MM.1S (cell line): ENCODE measurements around the gene TEX14.

Source experiments
- DNase-seq: peaks from one replicate; pipeline ENCODE4 v3.0.0-alpha.2; 2015
- H2AFZ ChIP-seq: fragments of 300-600 bp; sonication (generic); 2 replicates; pipeline ENCODE4 v1.6.0; 2016; ENCODE audit warnings: antibody characterized with exemption, low read length
- H3F3A ChIP-seq: fragments of 300-600 bp; sonication (generic); 2 replicates; pipeline ENCODE4 v1.6.1; 2016; ENCODE audit warnings: mild to moderate bottlenecking, antibody characterized with exemption, low read length, moderate library complexity, mixed read lengths; ENCODE audit not compliant: insufficient read depth
- H3K27ac ChIP-seq: fragments of 300-600 bp; sonication (generic); 2 replicates; pipeline ENCODE4 v1.5.1; 2016; ENCODE audit warnings: mild to moderate bottlenecking, low read length
- H3K27me3 ChIP-seq: fragments of 300-600 bp; sonication (generic); replicated peaks from 2 replicates; pipeline ENCODE4 v1.6.0; 2016; ENCODE audit warnings: low read length; ENCODE audit not compliant: insufficient read depth
- H3K36me3 ChIP-seq: fragments of 300-600 bp; sonication (generic); replicated peaks from 2 replicates; pipeline ENCODE4 v1.6.1; 2016; ENCODE audit warnings: mild to moderate bottlenecking, low read length, mixed read lengths; ENCODE audit not compliant: insufficient read depth
- H3K4me1 ChIP-seq: fragments of 300-600 bp; sonication (generic); 2 replicates; pipeline ENCODE4 v1.6.1; 2016; ENCODE audit warnings: low read length, mixed read lengths
- H3K4me2 ChIP-seq: fragments of 300-600 bp; sonication (generic); 2 replicates; pipeline ENCODE4 v1.6.0; 2016; ENCODE audit warnings: low read depth, low read length
- H3K4me3 ChIP-seq: fragments of 300-600 bp; sonication (generic); 2 replicates; pipeline ENCODE4 v1.5.1; 2016; ENCODE audit warnings: low read length, mixed read lengths
- H3K79me2 ChIP-seq: fragments of 300-600 bp; sonication (generic); 2 replicates; pipeline ENCODE4 v1.6.1; 2016; ENCODE audit warnings: mixed run types, low read length, mixed read lengths
- H3K9ac ChIP-seq: fragments of 300-600 bp; sonication (generic); 2 replicates; pipeline ENCODE4 v1.6.1; 2016; ENCODE audit warnings: low read length, mixed read lengths
- H3K9me2 ChIP-seq: fragments of 300-600 bp; sonication (generic); replicated peaks from 2 replicates; pipeline ENCODE4 v1.6.1; 2016; ENCODE audit warnings: mild to moderate bottlenecking, low read length, mixed read lengths; ENCODE audit not compliant: insufficient read depth
- H3K9me3 ChIP-seq: fragments of 300-600 bp; sonication (generic); replicated peaks from 2 replicates; pipeline ENCODE4 v1.6.1; 2016; ENCODE audit warnings: mild to moderate bottlenecking, low read length, mixed read lengths; ENCODE audit not compliant: insufficient read depth
- H4K20me1 ChIP-seq: fragments of 300-600 bp; sonication (generic); 2 replicates; pipeline ENCODE4 v1.6.1; 2016; ENCODE audit warnings: mild to moderate bottlenecking, low read length, moderate library complexity, mixed read lengths; ENCODE audit not compliant: insufficient read depth
- EZH2 ChIP-seq: fragments of 300-600 bp; sonication (generic); optimal IDR thresholded peaks from 2 replicates; pipeline ENCODE3; 2017; ENCODE audit warnings: low read depth, mild to moderate bottlenecking, antibody characterized with exemption, low read length, mixed read lengths
- EZH2phosphoT487 ChIP-seq: fragments of 300-600 bp; sonication (generic); IDR thresholded peaks from 2 replicates; pipeline ENCODE4 v1.6.1; 2018; ENCODE audit warnings: antibody characterized with exemption, low read length
- TF ChIP-seq, protein P1 (sequence below): fragments of 300-600 bp; sonication (generic); IDR thresholded peaks from 2 replicates; pipeline ENCODE4 v1.5.1; 2016; ENCODE audit warnings: antibody characterized with exemption, low read length, mixed read lengths

TEX14 gene

GRCh38 chr17:58525239-58525638 is 166.6 kb downstream of the TEX14 start:
- Histone ChIP-seq H3K36me3 (no peaks in the 10 kb centered on the region), H3K4me3 (no peak overlapping the region), H3K27me3 (peaks cover 8% of the 10 kb centered on the region), H4K20me1 (no peaks in the 10 kb centered on the region), H3K9me3 (no peaks in the 10 kb centered on the region), H3K27ac (no peak overlapping the region), H3K79me2 (no peaks in the 10 kb centered on the region), H2AFZ (no peak overlapping the region), H3K4me1 (peaks cover 7% of the 10 kb centered on the region; the same call in 1 of the 2 replicates), H3K4me2 (no peak overlapping the region), H3K9me2 (no peaks in the 10 kb centered on the region), H3F3A (no peaks in the 10 kb centered on the region), H3K9ac (no peak overlapping the region)
- DNase-seq = no peak
- no peak for TF ChIP-seq EZH2
- TF ChIP-seq EZH2phosphoT487 = no peak
- TF ChIP-seq, protein P1, sequence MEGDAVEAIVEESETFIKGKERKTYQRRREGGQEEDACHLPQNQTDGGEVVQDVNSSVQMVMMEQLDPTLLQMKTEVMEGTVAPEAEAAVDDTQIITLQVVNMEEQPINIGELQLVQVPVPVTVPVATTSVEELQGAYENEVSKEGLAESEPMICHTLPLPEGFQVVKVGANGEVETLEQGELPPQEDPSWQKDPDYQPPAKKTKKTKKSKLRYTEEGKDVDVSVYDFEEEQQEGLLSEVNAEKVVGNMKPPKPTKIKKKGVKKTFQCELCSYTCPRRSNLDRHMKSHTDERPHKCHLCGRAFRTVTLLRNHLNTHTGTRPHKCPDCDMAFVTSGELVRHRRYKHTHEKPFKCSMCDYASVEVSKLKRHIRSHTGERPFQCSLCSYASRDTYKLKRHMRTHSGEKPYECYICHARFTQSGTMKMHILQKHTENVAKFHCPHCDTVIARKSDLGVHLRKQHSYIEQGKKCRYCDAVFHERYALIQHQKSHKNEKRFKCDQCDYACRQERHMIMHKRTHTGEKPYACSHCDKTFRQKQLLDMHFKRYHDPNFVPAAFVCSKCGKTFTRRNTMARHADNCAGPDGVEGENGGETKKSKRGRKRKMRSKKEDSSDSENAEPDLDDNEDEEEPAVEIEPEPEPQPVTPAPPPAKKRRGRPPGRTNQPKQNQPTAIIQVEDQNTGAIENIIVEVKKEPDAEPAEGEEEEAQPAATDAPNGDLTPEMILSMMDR = no peak

DNA sequence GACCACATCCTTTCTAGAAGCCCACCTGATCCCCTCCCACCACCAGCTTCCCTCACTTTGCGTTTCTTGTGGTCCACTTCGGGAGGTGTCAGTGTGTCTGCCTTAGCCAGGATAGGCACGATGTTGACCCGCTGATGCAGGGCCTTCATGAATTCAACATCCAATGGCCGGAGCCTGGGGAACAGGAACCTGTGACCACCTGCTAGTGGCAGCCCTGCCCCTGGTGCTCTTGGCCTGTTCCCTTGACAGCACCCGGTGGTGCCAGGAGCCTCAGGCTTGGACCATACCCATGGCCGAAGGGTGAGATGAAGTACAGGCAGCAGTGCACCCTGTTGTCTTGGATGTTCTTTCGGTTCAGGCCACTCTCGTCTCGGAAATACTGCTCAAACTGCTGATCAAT is 170.2 kb downstream of the TEX14 start:
- no peak overlapping the region for H3K27ac ChIP-seq
- no peaks in the 10 kb centered on the region for H4K20me1 ChIP-seq
- H3K4me3 ChIP-seq = no peak overlapping the region
- H2AFZ ChIP-seq = no peak overlapping the region
- H3K27me3 ChIP-seq = no peaks in the 10 kb centered on the region
- H3K4me2 ChIP-seq = no peak overlapping the region
- peaks cover 5% of the 10 kb centered on the region for H3K4me1 ChIP-seq
- peaks cover 15% of the 10 kb centered on the region; the same call in 1 of the 2 replicates for H3F3A ChIP-seq
- no peak overlapping the region for H3K9ac ChIP-seq
- H3K9me3 ChIP-seq = no peaks in the 10 kb centered on the region
- TF ChIP-seq EZH2 = no peak
- TF ChIP-seq, protein P1 = no peak
- no peak for TF ChIP-seq EZH2phosphoT487
- DNase-seq = no peak
- H3K36me3 ChIP-seq = no peaks in the 10 kb centered on the region
- peaks cover 8% of the 10 kb centered on the region for H3K79me2 ChIP-seq
- H3K9me2 ChIP-seq = no peaks in the 10 kb centered on the region

GRCh38 chr17:58520843-58521430 is 170.9 kb downstream of the TEX14 start:
- Histone ChIP-seq H3K4me1 (peaks cover 8% of the 10 kb centered on the region), H4K20me1 (no peaks in the 10 kb centered on the region), H3K79me2 (peaks cover 15% of the 10 kb centered on the region), H3K27me3 (no peaks in the 10 kb centered on the region), H3K9me2 (no peaks in the 10 kb centered on the region), H2AFZ (no peak overlapping the region), H3K36me3 (no peaks in the 10 kb centered on the region), H3K4me3 (no peak overlapping the region), H3K27ac (no peak overlapping the region), H3K9ac (no peak overlapping the region), H3K9me3 (no peaks in the 10 kb centered on the region), H3K4me2 (no peak overlapping the region), H3F3A (peaks cover 20% of the 10 kb centered on the region; the same call in 1 of the 2 replicates)
- TF ChIP-seq, protein P1 = peak; percentile 47
- TF ChIP-seq EZH2phosphoT487 = no peak
- DNase-seq = peak; percentile 39
